CMK (cell line): ENCODE data around the gene KARS1.
A peak's percentile ranks its signal among the peaks of the same experiment; 100 is the strongest.
"Not testable (repeated sequence)": the region's sequence is repeated elsewhere in the genome, so short reads cannot be mapped to it uniquely, and the experiment has no call there.

Experiments used
- DNase-seq: peaks from one replicate; pipeline ENCODE4 v3.0.0-alpha.2; 2010; ENCODE audit warnings: low read depth

Gene KARS1

DNA sequence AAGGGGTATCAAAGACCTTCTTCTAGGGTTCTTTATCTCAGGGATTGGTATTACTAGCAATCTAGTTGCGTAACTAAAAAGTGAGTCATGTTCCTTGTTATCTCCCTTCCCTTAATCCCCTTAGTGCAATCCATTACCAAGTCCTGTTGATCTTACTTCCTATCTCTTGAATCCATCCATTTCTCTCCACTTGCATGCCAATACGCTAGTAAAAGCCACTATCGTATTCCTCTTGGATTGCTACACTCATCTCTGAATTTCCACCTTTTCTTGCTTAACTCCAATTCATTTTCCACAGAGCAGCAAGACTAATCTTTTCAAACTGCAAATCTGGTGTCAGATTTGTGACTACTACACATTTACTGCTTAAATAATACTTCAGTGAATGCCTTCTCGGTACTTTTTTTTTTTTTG is 22.5 kb downstream of the KARS1 start:
- DNase-seq: no peak

DNA sequence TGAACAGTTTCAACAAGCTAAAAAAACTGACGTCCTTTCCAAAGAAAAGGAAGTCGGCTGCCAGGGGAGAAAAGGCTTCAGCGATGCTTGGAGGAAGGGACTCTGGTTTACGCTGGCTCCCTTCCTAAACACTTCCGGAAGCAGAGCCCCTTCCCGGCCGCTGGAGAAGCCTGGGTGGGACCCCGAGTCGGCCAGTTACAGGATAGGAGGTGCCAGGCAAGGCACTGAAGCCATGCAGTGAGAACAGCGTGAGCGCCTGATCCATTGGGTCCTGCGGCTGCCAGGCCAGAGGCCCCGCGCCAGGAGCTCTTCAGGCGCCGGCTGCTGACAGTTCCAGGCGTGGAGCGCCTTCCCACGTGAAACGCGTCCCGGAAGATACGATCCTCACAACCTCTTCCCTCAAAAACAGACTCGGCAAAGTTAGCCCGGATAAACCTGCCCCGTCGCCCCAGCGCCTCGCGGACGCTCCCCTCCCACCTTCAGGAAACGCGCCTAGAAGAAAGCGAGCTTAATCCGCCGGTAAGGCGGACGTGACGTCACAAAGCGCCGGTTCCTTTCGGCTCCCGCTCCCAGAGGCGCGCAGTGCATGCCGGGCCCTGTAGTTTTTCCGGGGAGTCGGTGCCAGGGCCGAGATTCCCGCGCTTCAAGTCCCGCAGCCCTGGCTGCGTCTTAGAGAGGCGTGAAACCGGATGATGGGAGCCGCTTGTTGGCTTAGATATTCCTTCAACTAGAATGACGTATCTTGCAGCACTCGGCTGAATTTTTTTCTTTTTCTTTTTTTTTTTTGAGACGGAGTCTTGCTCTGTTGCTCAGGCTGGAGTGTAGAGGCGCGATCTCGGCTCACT is 24.5 kb downstream of the KARS1 start, which contains the start of gene ADAT1:
ADAT1 (minus strand) TSS at position 521 of the 845 bp plus-strand sequence. CDS start 2,482 bp downstream, outside the sequence.
- peak; percentile 90 for DNase-seq

DNA sequence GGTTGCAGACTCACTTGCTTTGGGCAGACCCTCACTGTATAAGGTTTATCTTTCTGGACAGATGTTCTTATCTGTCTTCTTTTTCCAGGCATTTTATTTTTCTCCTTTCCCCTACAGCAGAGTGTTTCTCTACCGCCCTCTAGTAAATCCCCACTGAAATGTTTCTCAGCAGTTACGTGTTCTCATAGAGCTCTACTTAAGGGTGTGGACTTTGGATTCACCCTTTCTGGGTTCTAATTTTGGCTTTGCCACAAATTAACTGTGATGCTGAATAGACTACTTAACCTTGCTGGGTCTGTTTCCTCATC is 26.3 kb downstream of the KARS1 start:
- peak; percentile 52 for DNase-seq

DNA sequence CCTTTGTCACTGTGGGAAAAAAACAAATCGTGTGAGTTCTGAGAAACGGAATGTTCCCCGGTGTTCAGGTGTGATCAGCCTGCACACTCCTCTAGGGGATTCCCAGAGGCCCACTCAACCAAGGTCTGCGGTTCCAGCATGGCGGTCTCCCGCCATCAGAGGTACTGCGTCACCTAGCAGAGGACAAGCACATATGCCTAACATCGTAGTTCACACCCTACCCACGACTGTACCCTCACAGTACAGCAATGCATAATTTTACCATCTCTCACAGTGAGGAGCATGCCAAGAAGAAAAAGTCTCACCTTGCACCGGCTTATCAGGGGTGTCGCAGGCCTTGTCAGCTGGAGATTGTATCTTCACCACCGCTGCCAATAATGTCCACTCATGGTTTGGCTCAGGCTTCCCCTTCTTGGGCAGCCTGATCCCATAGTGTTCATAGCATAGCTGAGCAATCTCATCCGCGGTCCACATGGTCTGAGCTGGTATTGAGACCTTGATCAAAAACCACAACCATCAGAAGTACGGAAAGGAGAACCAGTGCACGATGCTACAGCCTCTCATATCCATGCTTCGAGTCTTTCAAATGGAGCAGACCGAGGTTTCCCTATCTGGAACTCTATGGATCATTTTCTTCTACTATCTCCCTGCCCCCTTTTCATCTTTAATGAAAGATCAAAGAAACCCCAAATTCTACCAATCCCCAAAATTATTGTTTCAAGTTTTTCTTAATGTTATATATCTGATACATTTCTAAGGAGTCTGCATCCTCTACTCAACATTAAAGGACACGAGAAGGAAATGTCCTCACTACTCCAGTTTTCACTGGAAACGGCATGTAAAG is 26.9 kb downstream of the KARS1 start:
- DNase-seq: peak; percentile 63

DNA sequence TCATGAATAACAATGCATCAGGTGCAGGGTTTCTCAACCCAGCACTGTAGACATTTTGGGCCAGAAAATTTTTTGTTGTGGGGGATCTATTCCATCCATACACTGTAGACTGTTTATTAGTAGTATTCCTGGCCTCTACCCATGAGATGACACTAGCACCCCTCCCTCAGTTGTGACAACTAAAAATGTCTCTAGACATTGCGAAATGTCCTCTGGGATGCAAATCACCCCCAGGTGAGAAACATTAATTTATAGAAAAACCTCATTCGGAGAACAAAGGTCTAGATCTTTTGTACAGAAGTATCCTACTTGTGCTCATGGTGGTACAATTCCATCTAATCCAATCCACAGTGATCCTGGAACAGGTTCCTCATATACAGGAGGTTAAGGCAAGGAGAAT is 28.7 kb downstream of the KARS1 start:
- no peak for DNase-seq

DNA sequence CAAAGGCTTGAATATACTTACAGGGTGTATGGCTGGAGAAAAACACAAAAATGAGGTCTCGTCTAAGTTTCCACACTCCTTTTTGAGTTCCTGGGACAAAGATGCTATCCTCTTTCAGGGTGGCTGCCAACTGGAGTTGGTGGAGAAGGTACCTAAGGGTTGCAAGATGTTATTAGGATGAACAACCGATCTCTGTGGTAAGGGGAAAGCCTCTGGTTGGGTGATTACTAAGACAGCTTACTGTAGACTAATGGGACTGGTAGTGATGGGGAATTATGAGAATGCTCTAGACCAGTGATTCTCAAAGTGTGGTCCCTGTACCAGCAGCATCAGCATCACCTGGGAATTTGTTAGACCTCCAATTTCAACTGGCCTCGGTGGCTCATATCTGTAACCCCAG is 30.3 kb downstream of the KARS1 start:
- DNase-seq: no peak

DNA sequence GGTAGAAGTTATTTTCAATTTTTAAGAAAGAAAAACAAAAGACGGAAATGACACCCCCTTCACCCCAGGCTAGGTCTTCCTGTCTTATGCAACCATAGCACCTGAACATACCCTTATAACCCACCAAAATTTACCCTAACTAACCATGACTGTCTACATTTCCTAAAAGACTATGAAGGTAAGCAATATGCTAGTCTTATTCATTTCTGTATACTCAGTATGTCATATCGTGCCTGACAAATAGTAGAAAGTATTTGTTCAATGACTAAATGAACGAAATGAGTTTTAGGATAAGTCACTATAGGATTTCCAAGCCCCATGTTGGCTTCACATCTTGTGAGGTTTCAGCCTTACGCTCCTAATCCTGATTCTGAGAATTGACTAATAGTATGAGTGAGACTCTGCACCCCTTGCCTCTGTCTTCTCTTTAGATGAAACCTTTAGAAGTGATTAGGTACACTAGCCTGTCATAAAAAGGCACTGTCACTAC is 30.9 kb downstream of the KARS1 start:
- DNase-seq: no peak

DNA sequence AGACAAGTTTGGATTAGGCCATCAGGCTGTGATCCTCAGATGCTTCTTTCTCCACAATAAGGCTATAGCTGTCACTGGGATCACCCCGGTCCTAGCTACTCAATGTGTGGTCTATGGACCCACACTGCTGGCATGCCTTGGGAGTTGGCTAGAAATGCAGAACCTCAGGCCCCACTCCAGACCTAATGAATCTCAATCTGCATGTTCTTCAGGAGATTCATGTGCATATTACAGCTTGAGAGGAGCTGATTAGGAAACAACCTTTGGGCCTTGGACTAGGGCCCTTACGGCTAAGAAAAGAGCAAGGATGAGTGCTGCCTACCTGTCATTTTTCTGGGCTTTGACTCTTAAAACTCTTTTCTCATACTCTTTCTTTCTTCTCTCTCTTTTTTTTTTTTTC is 31.8 kb downstream of the KARS1 start:
- DNase-seq: no peak

DNA sequence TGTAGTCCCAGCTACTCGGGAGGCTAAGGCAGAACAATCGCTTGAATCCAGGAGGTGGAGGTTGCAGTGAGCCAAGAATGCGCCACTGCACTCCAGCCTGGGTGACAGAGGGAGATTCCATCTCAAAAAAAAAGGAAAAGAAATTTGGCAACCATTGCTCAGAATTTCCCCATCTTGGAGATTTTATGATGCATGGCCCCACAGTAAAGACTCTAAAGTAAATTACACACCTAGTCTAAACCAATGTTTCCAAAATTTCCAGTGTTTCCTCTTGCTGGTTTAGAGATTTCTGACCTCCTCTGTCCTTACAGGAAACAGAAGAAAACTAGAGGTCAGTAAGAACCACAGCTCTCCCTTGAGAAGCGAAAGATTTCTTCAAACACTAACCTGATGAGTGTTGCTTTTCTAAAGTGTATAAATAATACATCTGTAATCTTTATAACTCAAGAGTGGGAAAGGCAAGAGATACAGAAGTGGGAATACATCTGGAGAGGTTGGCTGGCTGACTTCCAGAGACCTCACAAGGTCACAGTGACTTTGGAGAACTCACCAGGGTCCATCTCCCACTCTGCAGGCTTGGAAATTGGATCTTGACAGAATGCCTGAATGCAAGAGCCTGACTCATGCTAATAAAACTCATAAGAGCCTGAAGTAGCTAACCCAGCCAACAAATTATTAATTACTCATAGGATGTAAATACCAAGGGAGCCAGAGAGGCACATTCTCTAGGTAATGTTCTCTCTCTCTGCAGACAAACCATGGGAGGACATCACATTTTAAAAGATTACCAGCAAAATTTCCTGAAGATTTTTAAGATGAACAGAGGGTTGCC is 33.2 kb downstream of the KARS1 start:
- no peak for DNase-seq

DNA sequence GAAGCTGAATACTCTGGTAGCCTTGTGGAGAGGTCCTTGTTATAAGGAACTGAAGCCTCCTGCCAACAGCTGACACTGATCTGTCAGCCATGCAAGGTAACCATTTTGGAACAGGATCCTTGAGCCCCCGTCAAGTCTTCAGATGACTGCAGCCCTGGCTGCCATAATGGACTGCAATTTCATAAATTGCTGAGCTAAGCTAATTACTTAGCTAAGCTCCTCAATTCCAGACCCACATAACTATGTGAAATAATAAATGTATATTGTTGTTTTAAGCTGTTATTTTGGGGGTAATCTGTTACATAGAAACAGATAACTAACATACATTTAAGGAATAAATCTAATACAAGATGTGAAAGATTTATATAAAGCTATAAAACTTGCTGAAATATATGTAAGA is 41.0 kb downstream of the KARS1 start:
- no peak for DNase-seq

DNA sequence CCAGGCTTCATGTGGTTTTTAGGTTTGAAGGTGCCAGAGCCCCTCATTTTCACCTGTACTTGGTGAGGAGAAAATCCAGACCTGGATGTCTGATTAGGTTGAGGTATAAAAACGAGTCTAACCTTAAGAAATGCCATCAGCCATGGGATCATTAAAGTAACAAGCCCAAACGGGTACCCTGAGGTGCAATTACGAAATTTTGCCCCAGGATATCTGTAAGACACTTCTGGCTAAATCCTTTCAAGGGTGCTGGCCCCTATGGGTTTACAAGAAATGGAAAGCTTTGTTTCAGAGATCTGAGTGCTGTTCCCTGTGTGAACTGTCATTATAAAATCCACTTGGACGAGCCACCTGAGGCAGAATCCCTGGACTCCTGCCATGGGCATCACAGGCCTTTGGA is 44.2 kb downstream of the KARS1 start:
- no peak for DNase-seq

DNA sequence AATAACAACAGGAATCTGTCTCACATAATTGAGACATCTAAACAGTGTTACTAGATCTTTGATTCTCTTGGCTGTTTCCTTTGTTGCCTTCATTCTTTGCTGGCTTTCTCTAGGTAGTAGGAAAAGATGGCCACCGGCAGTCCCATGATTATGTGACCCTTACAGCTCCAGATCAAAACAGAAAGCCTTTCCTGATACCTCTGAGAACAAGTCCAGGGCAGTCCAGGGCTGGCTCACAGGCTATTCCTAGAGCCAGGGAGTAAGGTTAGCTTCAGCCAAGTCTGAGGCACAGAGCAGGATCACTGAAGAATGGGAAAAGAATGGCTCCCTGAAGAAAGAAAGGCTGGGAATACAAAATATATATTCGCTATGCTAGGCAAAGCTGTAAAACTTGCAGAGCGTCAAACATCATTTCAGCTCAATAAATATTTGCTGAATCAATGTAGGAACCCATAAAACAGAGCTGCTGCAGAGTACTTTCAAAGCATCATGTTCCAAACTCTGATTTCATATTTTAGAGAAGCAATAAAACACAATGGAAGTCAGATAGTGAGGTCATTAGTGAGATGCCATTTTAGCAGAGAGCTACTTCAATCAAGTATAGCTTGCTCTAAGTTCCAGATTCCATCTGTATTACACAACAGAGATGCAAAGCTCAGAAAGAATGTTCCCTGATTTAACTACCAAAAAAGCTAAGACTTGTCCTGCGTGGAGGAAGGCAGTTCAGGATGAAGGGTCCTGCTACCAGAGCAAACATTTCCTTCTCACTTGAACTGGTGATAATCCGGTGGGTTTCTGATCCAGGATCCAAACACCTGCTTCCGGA is 47.8 kb downstream of the KARS1 start:
- DNase-seq: no peak

DNA sequence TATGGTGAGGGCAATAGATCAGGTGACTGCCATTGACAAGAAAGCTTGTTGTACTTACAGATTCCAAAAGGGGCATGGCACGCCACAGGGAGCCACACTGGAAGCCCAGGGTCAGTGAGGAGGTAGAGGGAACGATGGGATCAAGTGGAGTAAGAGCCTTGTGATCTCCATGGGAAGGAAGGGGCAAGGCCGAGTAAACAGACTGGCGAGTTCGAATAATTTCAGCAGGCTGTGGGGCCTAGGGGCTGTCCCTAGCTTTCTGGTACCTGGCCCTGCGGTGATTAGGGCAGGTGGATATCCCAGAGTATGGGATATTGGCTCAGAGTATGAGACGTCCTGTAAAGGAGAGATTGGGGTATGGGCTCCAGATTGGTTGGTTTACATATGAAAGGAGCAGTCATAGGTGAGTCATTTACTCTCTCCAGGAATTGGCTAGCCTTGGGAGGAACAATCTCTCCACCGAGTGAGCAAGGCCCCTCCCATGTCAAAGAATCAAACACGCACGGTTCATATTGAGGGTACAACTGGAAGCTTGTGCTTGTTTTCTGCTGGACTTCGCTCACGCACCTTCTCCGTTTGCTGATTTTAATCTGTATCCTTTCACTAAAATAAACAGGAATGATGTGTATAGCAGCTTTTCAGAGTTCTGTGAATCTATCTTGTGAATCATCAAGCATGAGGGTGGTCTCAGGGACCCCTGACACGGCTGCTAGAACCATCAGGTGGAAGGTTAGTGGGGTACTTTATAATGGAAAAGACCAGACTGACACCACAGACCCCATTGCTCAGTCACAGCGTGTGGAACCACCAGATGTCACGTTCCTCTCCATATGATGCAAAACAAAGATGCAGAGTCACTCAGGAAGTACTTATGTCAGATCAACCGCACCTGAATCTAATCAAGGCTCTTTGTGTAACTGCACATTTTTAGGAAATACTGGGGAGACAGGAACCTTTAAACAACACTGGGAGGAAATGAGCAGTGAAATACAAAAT is 53.3 kb downstream of the KARS1 start:
- DNase-seq: no peak

DNA sequence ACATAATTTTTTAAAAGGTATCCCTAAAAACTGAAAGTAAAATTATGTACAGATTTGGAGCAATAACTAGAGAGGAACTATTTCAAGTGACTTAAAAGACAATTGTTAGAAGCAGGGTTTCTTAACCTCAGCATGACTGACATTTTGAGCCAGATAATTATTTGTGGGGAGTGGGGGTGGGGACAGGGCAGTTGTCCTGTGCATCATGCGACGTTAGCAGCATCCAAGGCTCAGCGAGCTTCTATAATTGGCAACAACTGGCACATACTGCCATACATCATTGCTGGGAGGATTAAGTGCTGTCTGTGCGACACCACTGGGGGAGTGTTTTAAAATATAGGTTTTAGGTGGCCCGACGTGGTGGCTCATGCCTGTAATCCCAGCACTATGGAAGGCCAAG is 54.2 kb downstream of the KARS1 start:
- DNase-seq: no peak

DNA sequence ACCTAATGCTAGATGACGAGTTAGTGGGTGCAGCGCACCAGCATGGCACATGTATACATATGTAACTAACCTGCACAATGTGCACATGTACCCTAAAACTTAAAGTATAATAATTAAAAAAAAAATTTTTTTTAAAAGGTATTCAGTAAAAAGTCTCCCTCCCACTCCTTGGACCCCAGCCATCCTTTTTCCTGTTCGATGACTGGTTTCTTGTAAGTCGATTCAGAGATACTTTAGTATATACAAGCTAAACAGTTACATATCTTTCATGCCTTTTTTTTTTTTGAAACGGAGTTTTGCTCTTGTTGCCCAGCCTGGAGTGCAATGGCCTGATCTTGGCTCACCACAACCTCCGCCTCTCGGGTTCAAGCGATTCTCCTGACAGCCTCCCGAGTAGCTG is 55.5 kb downstream of the KARS1 start:
- DNase-seq: not testable (repeated sequence)

DNA sequence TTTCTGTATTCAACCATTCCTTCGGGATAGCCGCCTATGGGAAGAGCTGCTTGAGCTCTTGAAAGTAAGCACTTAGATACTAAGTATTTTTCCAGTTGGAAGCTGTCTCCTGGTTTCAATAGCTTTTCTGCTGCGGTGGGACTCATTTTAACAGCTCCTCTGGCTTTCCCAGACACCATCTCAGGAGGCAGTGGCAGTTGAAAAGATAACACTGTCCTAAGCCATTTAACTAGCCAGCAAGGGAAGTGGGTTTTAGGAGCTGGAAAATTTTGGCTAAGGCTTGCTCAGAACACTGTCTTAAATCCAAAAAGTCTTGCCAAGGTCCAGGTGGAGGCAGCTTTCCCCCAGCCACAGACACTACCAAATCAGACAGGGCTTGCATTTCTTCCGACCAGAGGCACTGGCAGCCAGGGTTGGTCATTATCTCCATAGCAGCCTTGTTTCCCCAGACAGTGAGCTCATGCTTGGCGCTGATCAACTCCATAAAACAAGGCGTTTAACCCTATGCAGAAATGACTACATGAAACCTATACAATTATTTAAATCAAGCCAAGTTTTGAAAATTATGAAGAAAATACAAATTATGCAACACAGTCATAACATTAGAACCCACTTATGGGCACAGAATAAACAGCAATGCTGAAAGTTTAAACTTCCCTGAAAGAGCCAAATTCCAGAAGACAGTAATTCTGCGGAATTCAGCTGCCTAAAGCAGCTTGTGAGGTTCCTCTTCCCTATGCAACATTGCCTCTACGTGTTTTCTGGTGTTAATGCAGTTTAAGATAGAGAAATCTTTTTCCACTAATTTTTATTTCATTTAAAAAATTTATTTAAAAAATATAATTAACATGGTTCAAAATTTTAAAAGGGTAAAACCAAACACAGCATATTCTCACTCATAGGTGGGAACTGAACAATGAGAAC is 56.3 kb downstream of the KARS1 start:
- DNase-seq: no peak

DNA sequence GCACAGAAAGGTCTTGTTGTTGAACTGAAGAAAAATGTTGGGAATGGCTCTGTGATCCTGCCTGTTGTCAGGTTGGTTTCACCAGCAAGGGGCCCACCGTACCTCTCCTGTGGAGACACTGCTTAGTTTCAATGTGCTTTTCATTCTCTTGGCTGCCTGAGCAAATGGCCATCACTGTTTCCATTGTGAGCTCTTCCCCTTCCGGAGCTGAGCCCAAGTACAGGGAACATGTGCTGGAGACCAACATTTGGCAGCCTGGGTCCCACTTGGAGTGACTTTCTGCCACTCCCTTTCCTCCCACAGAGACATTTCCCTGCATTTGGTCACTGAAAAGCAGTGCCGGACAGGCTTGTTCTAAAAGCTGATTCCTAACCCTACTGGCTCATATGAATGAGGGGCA is 58.2 kb downstream of the KARS1 start:
- DNase-seq: no peak

DNA sequence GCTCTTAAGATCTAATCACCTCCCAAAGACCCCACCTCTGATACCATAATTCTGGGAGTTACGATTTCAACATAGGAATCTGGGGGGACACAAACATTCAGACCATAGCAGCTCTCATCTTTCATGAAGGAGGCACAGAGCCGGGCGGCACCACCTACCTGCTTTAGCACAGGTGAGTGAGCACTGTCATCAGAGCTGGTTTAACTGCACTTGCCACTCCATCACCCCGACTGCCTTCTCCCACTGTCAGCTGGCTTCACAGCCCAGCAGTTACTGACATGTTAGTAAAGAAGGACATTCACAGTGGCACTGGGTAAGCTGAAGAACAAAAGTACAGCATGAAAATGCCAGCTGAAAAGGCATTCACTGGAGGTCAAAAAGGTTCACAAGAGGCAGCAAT is 58.7 kb downstream of the KARS1 start:
- DNase-seq: no peak

DNA sequence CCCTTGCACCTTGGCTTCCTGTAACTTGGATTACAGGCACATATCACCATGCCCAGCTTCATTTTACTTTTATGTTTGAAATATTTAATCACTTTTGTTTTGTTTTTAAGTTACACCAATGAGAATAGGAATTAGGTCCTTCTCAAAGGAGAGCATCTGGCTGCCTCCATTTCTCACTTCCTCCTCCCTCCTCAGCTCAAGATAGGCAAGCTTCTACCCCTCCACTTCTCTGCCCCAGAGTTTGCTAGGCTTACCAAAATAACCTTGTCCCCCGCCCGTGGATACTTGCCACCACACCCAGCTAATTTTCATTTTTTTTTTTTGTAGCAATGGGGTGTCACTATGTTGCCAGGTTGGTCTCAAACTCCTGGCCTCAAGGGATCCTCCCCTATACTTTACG is 63.4 kb downstream of the KARS1 start:
- no peak for DNase-seq
